RKO (cell line): ENCODE measurements around the gene IPCEF1.
"Not testable (repeated sequence)": the region's sequence is repeated elsewhere in the genome, so short reads cannot be mapped to it uniquely, and the experiment has no call there.

Experiments used
- DNase-seq: peaks from one replicate; pipeline ENCODE4 v3.0.0-alpha.2; 2016; ENCODE audit warnings: low spot score

Gene IPCEF1

GRCh38 chr6:154331750-154332149 lies 24.9 kb downstream of the IPCEF1 start:
- DNase-seq: no peak

- DNase-seq: no peak
Measured at GRCh38 chr6:154329350-154330170, 27.0 kb downstream of the IPCEF1 start.

GRCh38 chr6:154327313-154327712 lies 29.3 kb downstream of the IPCEF1 start:
- not testable (repeated sequence) for DNase-seq

GRCh38 chr6:154325142-154325541 lies 31.5 kb downstream of the IPCEF1 start:
- no peak for DNase-seq

- no peak for DNase-seq
Measured at GRCh38 chr6:154320181-154320580, 36.4 kb downstream of the IPCEF1 start.

- DNase-seq: no peak
Measured at GRCh38 chr6:154319231-154319858, 37.3 kb downstream of the IPCEF1 start.

GRCh38 chr6:154318721-154319120 lies 37.9 kb downstream of the IPCEF1 start:
- no peak for DNase-seq

- DNase-seq: no peak
Measured at GRCh38 chr6:154316131-154316530, 40.5 kb downstream of the IPCEF1 start.

- DNase-seq: no peak
Measured at GRCh38 chr6:154314084-154314483, 42.5 kb downstream of the IPCEF1 start.

GRCh38 chr6:154308986-154309385 lies 47.6 kb downstream of the IPCEF1 start:
- DNase-seq: no peak

GRCh38 chr6:154307696-154308425 lies 48.7 kb downstream of the IPCEF1 start:
- no peak for DNase-seq

GRCh38 chr6:154307147-154307546 lies 49.5 kb downstream of the IPCEF1 start:
- DNase-seq: not testable (repeated sequence)

- no peak for DNase-seq
Measured at GRCh38 chr6:154306696-154307095, 49.9 kb downstream of the IPCEF1 start.

GRCh38 chr6:154304191-154304590 lies 52.4 kb downstream of the IPCEF1 start:
- no peak for DNase-seq

GRCh38 chr6:154303642-154304041 lies 53.0 kb downstream of the IPCEF1 start:
- DNase-seq: not testable (repeated sequence)

GRCh38 chr6:154301839-154302752 lies 54.5 kb downstream of the IPCEF1 start:
- no peak for DNase-seq

GRCh38 chr6:154301086-154301625 lies 55.4 kb downstream of the IPCEF1 start:
- no peak for DNase-seq

GRCh38 chr6:154298297-154298696 lies 58.3 kb downstream of the IPCEF1 start:
- DNase-seq: no peak

GRCh38 chr6:154297721-154298120 lies 58.9 kb downstream of the IPCEF1 start:
- no peak for DNase-seq

GRCh38 chr6:154297210-154297609 lies 59.4 kb downstream of the IPCEF1 start:
- DNase-seq: no peak

GRCh38 chr6:154295733-154296132 lies 60.9 kb downstream of the IPCEF1 start:
- no peak for DNase-seq
